Measurements from ENCODE around the gene PRRC2C.
"Not testable (repeated sequence)": the region's sequence is repeated elsewhere in the genome, so short reads cannot be mapped to it uniquely, and the experiment has no call there.

The PRRC2C gene

DNA sequence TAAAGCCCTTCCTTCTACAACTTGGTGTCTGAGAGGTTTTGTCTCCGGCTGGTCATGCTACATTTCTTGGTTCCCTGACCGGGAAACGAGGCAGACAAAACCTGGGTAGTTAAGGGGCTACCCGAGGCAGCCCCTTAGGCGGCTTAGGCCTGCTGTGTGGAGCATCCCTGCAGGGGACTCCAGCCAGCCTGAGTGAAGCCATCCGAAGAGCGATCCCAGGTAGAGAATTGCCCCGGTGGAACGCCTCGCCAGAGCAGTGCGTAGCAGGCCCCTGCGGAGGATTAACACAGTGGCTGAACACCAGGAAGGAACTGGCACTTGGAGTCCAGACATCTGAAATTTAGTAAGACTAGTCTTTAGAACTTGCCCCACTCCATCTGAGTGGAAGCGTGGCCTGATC is 115.5 kb downstream of the PRRC2C start:
- DNase-seq (no peak), ATAC-seq (replicated peaks) (no peak)
- Mint-ChIP-seq H3K27me3 (peaks cover 0 to 6% of the 10 kb centered on the region in 2 donors), H3K36me3 (ENCODE audit: insufficient read depth) (no peaks in the 10 kb centered on the region), H3K27ac (no peak overlapping the region), H3K4me1 (ENCODE audit: low read depth in 2 of 2) (peaks cover 0 to 5% of the 10 kb centered on the region in 2 donors), H3K4me3 (no peak overlapping the region), H3K9me3 (no peaks in the 10 kb centered on the region)

DNA sequence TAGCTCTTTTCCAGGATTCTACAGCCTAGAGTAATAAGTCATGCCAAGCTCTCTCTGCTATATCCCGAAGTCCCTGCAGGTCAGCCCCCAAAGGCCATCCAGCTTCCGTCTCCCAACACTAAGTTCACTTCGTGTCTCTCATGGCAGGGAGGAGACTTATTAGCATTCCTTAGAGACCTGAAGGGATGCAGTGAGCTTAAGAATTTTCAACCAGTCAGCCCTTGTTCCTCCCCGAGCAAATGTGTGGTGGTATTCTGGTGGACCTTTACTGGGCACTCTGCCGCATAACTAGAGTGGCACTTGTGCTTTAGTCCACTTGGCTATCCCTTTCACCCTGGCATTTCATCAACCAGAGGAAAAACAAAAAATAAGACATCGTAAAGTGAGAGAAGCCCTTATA is 117.7 kb downstream of the PRRC2C start:
- H3K27ac Mint-ChIP-seq; H3K9me3 Mint-ChIP-seq; H3K4me3 Mint-ChIP-seq; H3K27me3 Mint-ChIP-seq; H3K4me1 Mint-ChIP-seq (ENCODE audit: low read depth in 2 of 2); ATAC-seq (replicated peaks); DNase-seq; H3K36me3 Mint-ChIP-seq (ENCODE audit: insufficient read depth): not testable (repeated sequence)

DNA sequence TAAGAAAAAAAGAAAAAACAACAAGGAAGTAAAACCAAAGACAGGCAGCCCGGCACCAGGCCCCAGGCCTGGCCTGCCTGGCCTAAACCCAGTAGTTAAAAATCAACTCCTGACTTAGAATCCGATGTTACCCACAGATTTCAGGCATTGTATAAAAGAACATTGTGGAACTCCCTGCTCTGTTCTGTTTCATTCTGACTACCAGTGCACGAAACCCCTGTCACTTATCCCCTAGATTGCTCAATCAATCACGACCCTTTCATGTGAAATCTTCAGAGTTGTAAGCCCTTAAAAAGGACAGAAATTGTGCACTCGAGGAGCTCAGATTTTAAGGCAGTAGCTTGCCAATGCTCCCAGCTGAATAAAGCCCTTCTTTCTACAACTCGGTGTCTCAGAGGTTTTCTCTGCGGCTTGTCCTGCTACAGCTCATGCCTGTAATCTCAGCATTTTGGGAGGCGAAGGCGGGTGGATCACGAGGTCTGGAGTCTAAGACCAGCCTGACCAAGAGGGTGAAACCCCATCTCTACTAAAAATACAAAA is 121.1 kb downstream of the PRRC2C start:
- Mint-ChIP-seq H3K36me3 (ENCODE audit: insufficient read depth) (no peaks in the 10 kb centered on the region), H3K4me3 (no peak overlapping the region), H3K27me3 (peaks cover 0 to under 1% of the 10 kb centered on the region in 2 donors), H3K27ac (peak overlapping the region in 1 of 2 donors; percentile 36), H3K4me1 (ENCODE audit: low read depth in 2 of 2) (no peaks in the 10 kb centered on the region), H3K9me3 (no peaks in the 10 kb centered on the region)
- ATAC-seq (replicated peaks) = no peak
- no peak for DNase-seq

DNA sequence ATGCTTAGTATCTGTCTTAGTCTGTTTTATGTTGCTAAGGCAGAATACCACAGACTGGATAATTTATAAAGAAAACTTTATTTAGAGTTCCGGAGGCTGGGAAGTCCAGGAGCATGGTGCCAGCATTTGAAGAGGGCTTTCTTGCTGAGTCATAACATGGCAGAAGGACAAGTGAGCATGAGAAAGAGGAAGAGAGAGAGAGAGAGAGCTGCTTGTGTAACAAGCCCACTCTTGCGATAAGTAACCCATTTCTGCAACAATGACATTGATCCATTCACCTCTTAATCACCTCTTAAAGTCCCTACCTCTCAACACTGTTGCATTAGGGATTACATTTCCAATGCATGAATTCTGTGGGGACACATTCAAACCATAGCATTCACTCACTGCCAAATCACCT is 125.1 kb downstream of the PRRC2C start:
- no peak overlapping the region for H3K27ac Mint-ChIP-seq
- ATAC-seq (replicated peaks) (no peak), DNase-seq (no peak)
- no peak overlapping the region for H3K4me3 Mint-ChIP-seq
- no peaks in the 10 kb centered on the region for H3K27me3 Mint-ChIP-seq
- no peaks in the 10 kb centered on the region for H3K36me3 Mint-ChIP-seq (ENCODE audit: insufficient read depth)
- no peaks in the 10 kb centered on the region for H3K9me3 Mint-ChIP-seq
- H3K4me1 Mint-ChIP-seq (ENCODE audit: low read depth in 2 of 2) = no peaks in the 10 kb centered on the region

DNA sequence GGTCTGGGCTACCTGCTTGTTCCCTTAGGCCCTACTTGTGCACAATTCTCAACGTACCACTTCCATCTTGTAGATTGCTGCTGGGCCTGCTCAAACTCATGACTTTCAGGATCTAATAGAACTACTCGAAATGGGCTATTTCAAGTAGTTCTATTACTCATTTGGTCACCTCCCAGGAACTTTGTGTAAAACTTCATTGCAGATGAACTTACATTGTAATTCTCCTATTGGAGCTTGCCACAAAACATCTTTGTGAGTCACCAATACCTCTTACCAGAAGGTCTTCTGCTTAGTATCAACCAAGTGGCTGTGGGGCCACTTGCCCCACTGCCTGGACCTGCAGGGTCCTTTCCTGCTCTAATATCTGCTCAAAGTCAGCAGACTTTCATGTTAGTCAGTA is 126.0 kb downstream of the PRRC2C start:
- no peak overlapping the region for H3K4me3 Mint-ChIP-seq
- no peaks in the 10 kb centered on the region for H3K27me3 Mint-ChIP-seq
- H3K4me1 Mint-ChIP-seq (ENCODE audit: low read depth in 2 of 2) = no peaks in the 10 kb centered on the region
- ATAC-seq (replicated peaks) (no peak), DNase-seq (no peak)
- no peaks in the 10 kb centered on the region for H3K36me3 Mint-ChIP-seq (ENCODE audit: insufficient read depth)
- no peak overlapping the region for H3K27ac Mint-ChIP-seq
- no peaks in the 10 kb centered on the region for H3K9me3 Mint-ChIP-seq

DNA sequence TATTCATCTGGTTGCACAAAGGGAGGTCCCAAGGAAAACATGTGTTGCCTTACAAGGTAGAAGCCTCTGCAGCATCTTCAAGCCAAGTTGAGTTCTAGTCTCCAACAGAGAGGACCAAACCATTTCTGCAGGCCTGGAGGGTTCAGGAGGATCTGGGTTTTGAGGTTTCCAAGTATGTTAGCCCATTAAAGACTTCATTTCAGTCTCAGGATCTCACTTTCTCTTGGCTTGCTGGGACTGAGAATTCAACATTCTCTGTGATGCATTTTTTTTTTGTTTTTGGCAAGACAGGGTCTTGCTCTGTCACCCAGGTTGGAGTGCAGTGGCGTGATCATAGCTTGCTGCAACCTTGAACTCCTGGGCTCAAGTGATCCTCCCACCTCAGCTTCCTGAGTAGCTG is 128.0 kb downstream of the PRRC2C start:
- Mint-ChIP-seq H3K4me3 (no peak overlapping the region), H3K36me3 (ENCODE audit: insufficient read depth) (no peaks in the 10 kb centered on the region), H3K27ac (no peak overlapping the region), H3K27me3 (no peaks in the 10 kb centered on the region), H3K9me3 (no peaks in the 10 kb centered on the region), H3K4me1 (ENCODE audit: low read depth in 2 of 2) (no peaks in the 10 kb centered on the region)
- ATAC-seq (replicated peaks) (no peak), DNase-seq (no peak)

DNA sequence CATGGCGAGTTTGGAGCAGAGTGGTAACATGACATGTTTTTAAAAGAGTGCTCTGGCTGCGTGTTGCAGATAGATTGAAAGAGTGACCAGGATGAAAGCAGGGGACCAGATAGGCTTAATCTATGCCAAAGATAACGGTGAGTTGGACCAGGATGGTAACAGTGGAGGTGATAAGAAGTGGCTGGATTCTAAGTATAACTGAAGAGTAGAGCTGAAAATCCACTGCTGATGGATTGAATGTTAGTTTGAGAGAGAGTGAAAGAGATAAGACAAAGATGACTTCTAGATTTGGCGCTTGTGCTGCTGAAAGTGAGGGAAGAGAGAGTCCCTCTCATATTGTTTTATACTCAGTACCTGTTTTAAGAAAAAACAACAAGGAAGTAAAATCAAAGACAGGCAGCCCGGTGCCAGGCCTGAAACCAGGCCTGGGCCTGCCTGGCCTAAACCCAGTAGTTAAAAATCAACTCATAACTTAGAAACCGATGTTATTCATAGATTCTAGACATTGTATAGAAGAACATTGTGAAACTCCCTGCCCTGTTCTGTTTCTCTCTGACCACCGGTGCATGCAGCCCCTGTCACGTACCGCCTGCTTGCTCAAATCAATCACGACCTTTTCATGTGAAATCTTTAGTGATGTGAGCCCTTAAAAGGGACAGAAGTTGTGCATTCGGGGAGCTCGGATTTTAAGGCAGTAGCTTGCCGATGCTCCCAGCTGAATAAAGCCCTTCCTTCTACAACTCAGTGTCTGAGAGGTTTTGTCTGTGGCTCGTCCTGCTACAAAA is 130.0 kb downstream of the PRRC2C start:
- H3K36me3 Mint-ChIP-seq (ENCODE audit: insufficient read depth) = not testable (repeated sequence)

DNA sequence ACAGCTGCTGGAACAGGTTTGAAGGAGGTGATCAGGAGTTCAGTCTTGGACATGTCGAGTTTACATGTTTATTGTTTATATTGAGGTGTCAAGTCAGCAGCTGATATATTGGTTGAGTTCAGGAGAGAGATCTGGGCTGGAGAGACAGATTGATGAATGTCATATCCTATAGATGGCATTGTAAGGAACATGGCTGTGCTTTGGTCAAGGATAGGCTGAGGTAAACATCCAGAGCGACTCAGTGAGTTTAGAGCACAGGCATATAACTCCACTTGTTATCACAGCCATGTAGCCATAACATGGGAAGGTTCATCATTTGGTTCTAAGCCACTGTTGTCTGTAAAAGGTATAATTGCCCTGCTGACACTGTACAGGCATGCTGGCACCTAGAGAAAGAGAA is 131.3 kb downstream of the PRRC2C start:
- Mint-ChIP-seq H3K27ac (no peak overlapping the region), H3K4me1 (ENCODE audit: low read depth in 2 of 2) (no peaks in the 10 kb centered on the region), H3K4me3 (no peak overlapping the region), H3K27me3 (no peaks in the 10 kb centered on the region), H3K9me3 (no peaks in the 10 kb centered on the region), H3K36me3 (ENCODE audit: insufficient read depth) (no peaks in the 10 kb centered on the region)
- ATAC-seq (replicated peaks) (no peak), DNase-seq (no peak)

More for the DNA sequence above, 130.0 kb downstream of the PRRC2C start:
- not testable (repeated sequence) for H3K27me3 Mint-ChIP-seq; H3K4me1 Mint-ChIP-seq (ENCODE audit: low read depth in 2 of 2); H3K27ac Mint-ChIP-seq; DNase-seq; ATAC-seq (replicated peaks); H3K9me3 Mint-ChIP-seq; H3K4me3 Mint-ChIP-seq

DNA sequence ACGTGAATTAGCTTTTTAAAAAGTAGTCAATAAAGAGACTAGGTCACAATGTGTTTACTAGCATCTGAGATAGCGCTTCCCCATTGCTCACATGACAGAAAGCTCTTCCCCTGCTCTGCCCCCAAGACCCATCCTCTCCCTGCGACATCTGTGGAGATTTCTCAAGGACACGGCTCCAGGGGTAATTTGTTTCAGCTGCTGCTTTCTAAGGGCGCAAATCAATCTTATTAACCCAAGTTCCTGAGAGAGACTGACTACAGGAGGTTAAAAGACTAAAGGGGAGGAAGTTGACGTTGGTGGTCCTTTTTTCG is 136.8 kb downstream of the PRRC2C start, which contains the start of gene MYOCOS:
Gene MYOCOS, plus strand, starts transcription at position 92 of the 311 bp plus-strand sequence. CDS start 1,641 bp downstream, outside the sequence.
- ATAC-seq (replicated peaks) = no peak
- no peaks in the 10 kb centered on the region for H3K4me1 Mint-ChIP-seq (ENCODE audit: low read depth in 2 of 2)
- H3K36me3 Mint-ChIP-seq (ENCODE audit: insufficient read depth) = peaks cover 2% of the 10 kb centered on the region
- H3K4me3 Mint-ChIP-seq = no peak within 1 kb of the TSS
- H3K9me3 Mint-ChIP-seq = no peaks in the 10 kb centered on the region
- DNase-seq = no peak
- H3K27ac Mint-ChIP-seq = no peak within 1 kb of the TSS
- H3K27me3 Mint-ChIP-seq = peaks cover 17 to 33% of the 10 kb centered on the region in 2 donors

DNA sequence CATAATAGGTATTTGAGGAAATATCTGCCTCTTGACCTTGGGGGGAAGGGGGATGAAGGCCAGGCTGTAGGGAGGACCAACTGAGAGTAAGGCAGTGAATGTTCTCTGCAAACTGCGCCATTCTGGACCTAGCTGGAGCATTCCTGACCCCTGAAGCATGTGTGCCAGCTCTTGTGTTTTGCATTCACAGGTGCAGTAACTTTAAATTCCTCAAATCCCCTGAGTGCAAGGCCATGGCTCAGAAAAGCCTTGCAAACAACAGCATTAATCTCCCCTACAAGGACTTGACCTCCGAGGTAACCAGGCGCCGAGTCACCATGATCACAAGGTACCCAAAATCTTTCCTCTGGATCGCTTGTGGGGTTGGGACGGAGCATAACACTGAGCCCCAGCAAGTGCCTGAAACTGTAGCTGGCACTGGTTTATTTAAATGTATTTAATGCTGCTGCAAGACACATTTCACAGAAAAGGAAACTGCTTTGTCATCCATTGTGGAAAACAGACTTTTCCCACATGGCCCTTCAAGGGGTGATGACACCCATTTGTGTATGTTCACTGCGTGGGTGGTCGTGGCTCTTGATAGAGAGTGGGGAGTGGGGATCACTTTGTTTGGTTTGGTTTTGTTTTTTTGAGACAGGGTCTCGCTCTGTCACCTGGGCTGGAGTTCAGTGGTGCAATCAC is 138.5 kb downstream of the PRRC2C start:
- H3K27ac Mint-ChIP-seq = no peak overlapping the region
- no peaks in the 10 kb centered on the region for H3K4me1 Mint-ChIP-seq (ENCODE audit: low read depth in 2 of 2)
- no peak for ATAC-seq (replicated peaks)
- no peak overlapping the region for H3K4me3 Mint-ChIP-seq
- H3K36me3 Mint-ChIP-seq (ENCODE audit: insufficient read depth) = peaks cover 2% of the 10 kb centered on the region
- H3K27me3 Mint-ChIP-seq = peaks cover 21 to 40% of the 10 kb centered on the region in 2 donors
- no peaks in the 10 kb centered on the region for H3K9me3 Mint-ChIP-seq
- DNase-seq = no peak

DNA sequence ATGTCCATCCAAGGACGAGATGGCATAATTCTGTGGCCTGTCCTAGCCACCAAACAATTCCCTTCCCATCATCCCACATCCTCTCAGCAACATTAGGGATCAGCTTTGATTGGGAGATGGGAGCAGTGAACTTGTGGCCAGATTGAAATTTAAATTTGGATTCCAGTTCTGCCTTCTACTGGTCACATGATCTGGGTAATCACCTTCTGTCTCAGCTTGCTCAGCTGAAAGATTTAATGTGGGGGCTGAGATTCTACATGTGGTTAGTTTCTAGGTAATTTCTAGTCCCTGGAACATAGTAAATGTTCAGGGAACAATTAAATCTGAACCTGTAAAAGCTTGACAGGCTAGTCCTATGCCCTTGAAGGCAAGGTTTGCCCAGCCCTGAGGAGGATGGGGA is 139.9 kb downstream of the PRRC2C start:
- Mint-ChIP-seq H3K27ac (no peak overlapping the region), H3K9me3 (no peaks in the 10 kb centered on the region), H3K27me3 (peaks cover 35 to 53% of the 10 kb centered on the region in 2 donors), H3K36me3 (ENCODE audit: insufficient read depth) (peaks cover 2% of the 10 kb centered on the region), H3K4me1 (ENCODE audit: low read depth in 2 of 2) (no peaks in the 10 kb centered on the region), H3K4me3 (no peak overlapping the region)
- ATAC-seq (replicated peaks) (no peak), DNase-seq (no peak)

DNA sequence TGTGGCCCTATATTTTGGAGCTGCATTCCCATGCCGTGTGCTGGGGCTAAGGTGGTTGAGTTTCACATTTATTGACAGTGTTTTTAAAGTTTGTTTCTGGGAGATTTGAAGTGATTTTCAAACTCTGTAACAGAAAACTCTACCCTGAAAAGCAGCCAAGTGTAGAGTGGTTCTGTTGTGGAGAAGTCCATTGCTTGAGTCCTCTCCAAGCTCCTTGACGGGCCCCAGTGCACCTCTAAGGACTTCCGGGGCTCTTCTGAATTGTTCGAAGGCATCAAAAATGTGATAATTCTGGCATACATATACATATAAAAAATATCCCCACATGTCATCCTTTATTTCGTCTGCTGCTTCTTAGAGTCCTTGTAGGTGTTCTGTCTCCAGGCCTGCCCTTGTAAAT is 141.7 kb downstream of the PRRC2C start:
- no peaks in the 10 kb centered on the region for H3K4me1 Mint-ChIP-seq (ENCODE audit: low read depth in 2 of 2)
- H3K27me3 Mint-ChIP-seq = peaks cover 39 to 70% of the 10 kb centered on the region in 2 donors
- no peak overlapping the region for H3K4me3 Mint-ChIP-seq
- H3K36me3 Mint-ChIP-seq (ENCODE audit: insufficient read depth) = peaks cover 2% of the 10 kb centered on the region
- no peaks in the 10 kb centered on the region for H3K9me3 Mint-ChIP-seq
- no peak for DNase-seq
- no peak for ATAC-seq (replicated peaks)
- H3K27ac Mint-ChIP-seq = no peak overlapping the region

DNA sequence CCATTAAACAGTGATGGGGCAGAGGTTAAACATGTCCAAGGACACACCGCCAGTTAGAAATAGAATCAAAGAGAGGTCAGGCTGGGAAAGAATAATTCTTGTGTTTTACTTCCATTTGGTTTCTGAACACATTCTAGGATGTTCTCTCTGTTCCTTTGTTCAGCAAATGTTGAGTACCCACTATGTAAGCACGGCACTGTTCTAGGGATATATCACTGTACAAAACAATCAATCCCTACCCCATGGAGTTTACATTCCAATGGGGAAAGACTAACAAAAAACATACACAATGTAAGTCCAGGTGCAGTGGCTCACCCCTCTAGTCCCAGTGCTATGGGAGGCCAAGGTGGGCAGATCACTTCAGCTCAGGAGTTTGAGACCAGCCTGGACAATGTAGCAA is 142.9 kb downstream of the PRRC2C start:
- H3K9me3 Mint-ChIP-seq = no peaks in the 10 kb centered on the region
- no peaks in the 10 kb centered on the region for H3K4me1 Mint-ChIP-seq (ENCODE audit: low read depth in 2 of 2)
- H3K36me3 Mint-ChIP-seq (ENCODE audit: insufficient read depth) = peaks cover 5% of the 10 kb centered on the region
- no peak overlapping the region for H3K4me3 Mint-ChIP-seq
- H3K27me3 Mint-ChIP-seq = peaks cover 33 to 71% of the 10 kb centered on the region in 2 donors
- ATAC-seq (replicated peaks) (no peak), DNase-seq (no peak)
- H3K27ac Mint-ChIP-seq = no peak overlapping the region

DNA sequence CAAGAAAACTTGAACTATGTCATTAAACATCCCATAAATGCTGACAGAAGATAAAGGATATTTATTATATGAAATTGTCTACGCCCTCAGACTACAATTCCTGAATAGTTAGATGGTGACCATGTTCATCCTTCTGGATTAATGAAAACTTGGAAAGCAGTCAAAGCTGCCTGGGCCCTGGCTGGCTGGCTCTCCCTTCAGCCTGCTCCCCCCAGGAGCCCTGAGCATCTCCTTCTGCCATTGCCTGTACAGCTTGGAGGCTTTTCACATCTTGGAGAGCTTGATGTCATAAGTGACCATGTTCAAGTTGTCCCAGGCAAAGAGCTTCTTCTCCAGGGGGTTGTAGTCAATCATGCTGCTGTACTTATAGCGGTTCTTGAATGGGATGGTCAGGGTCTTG is 150.3 kb downstream of the PRRC2C start:
- Mint-ChIP-seq H3K4me3 (no peak overlapping the region), H3K4me1 (ENCODE audit: low read depth in 2 of 2) (no peaks in the 10 kb centered on the region), H3K27me3 (peaks cover 8 to 57% of the 10 kb centered on the region in 2 donors)

More for the DNA sequence above, 150.3 kb downstream of the PRRC2C start:
- Mint-ChIP-seq H3K36me3 (ENCODE audit: insufficient read depth) (peaks cover 3% of the 10 kb centered on the region), H3K27ac (no peak overlapping the region), H3K9me3 (no peaks in the 10 kb centered on the region)
- no peak for ATAC-seq (replicated peaks)
- no peak for DNase-seq

All from effector memory CD8-positive, alpha-beta T cell (primary cell).